Uterus (tissue), 4 donors: ENCODE results near the gene INHBB. TPM values are rescaled to one million over a fixed set of nuclear protein-coding genes. Genes with fewer than 3 reads are reported as not detected.

Experiments used
- DNase-seq, 2 donors: peaks; one replicate each; pipeline ENCODE4 v3.0.0-alpha.2; 2019 to 2020
- H3K27ac ChIP-seq, 2 donors: fragments of 200-600 bp; sonication (generic); 1 replicate in 1 of 2; 2 replicates in 1 of 2; pipeline ENCODE4 v1.5.1; 2016 to 2018
- H3K27me3 ChIP-seq, 2 donors: fragments of 200-600 bp; sonication (generic); one replicate each; pipeline ENCODE4 v1.5.1; 2018 to 2019; ENCODE audit warnings: control low read depth in 1 of 2
- H3K36me3 ChIP-seq, 2 donors: fragments of 200-600 bp; sonication (generic); one replicate each; pipeline ENCODE4 v1.5.1; 2019; ENCODE audit warnings: control low read depth in 1 of 2
- H3K4me1 ChIP-seq, 2 donors: fragments of 200-600 bp; sonication (generic); one replicate each; pipeline ENCODE4 v1.5.1; 2018 to 2019; ENCODE audit warnings: control low read depth in 1 of 2
- H3K4me3 ChIP-seq, 2 donors: fragments of 200-600 bp; sonication (generic); 1 replicate in 1 of 2; 2 replicates in 1 of 2; pipeline ENCODE4 v1.5.1; 2018 to 2019; ENCODE audit warnings: mild to moderate bottlenecking in 1 of 2
- H3K9me3 ChIP-seq, 2 donors: fragments of 200-600 bp; sonication (generic); one replicate each; pipeline ENCODE4 v1.5.1; 2019; ENCODE audit warnings: control low read depth in 1 of 2
- POLR2A ChIP-seq, 2 donors: fragments of 450-650 bp; IDR thresholded peaks; one replicate each; pipeline ENCODE4 v1.6.1; 2016; ENCODE audit warnings: antibody characterized with exemption in 2 of 2, mild to moderate bottlenecking in 1 of 2, moderate library complexity in 1 of 2
- intact Hi-C: fragments of 100-400 bp; cut with DNase I; formaldehyde crosslinking; loops from one replicate; pipeline ENCODE4 v1.15.1; 2023; ENCODE audit warnings: low total_unique reads
- total RNA-seq, 4 donors: library from RNA; depleted of rRNA in 3 of 4; stranded (reverse); fragments of >200 nt in 3 of 4; gene quantifications; one replicate each; pipeline versions ENCODE4 v1.1.0 to v1.2.4, GENCODE V29; 2014 to 2023
- TF ChIP-seq, protein P1 (sequence below), 4 experiments: fragments of 200-600 bp in 2 of 4; fragments of 450-650 bp in 2 of 4; sonication (generic) in 2 of 4; IDR thresholded peaks; one replicate each; pipeline ENCODE4 v1.5.1; 2016 to 2019; ENCODE audit warnings: antibody characterized with exemption in 4 of 4, mild to moderate bottlenecking in 2 of 4, moderate library complexity in 1 of 4
- donor health status: DM: yes; HTN: yes; CAD: no.

Gene INHBB
- total RNA-seq, 4 donors from 2014 or later, result 0.35 to 18.1 (median 4.2) TPM

DNA sequence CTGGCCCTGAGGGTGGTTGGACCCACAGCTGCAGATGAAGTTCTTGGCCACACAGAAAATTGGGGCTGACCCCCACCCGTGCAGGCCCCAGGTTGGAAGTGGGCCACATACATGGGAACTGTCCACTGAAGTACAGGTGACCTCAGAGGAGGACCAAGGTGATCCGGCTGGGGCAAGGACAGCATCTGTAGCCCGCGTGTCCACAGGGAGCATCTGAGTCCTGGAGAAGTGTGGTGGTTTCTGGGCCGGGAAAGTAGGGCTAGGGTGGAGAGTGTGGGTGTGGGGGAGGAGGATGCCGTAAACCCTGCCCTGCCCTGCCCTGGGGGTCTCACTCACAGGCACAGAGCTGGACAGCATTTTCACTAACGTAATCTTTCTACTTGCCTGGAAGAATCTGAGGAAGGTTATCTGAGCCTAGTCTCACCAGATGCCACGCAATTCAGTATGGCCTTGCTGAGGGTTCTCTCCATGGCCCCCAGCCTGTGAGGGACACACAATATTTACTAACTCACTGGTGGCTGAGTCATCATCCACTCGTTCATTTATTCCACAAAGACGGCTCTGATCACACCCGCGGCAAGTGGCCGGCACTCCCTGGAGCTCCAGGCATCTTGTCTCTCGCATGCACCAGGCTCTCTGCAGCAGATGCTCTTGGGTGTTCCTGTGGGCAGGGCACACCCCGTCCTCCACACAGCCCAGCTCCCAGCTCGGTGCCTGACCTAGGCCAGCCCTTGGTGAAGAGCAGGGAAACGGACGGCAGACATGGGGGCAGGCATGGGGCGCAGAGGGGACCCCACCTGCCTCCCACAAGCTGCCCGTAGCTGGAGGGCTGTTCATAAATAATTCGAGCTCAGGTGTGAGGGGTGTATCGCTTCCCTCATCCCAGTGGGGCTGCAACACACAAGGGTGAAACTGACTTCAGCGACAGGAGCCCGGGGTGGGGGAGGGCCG lies 51.2 kb downstream of the INHBB start:
- H3K36me3 ChIP-seq, result no peaks in the 10 kb centered on the region
- no peak overlapping the region for H3K4me3 ChIP-seq
- no peak for DNase-seq
- no peak overlapping the region for H3K27ac ChIP-seq
- H3K9me3 ChIP-seq, result no peaks in the 10 kb centered on the region
- H3K4me1 ChIP-seq, result no peaks in the 10 kb centered on the region
- TF ChIP-seq, protein P1, sequence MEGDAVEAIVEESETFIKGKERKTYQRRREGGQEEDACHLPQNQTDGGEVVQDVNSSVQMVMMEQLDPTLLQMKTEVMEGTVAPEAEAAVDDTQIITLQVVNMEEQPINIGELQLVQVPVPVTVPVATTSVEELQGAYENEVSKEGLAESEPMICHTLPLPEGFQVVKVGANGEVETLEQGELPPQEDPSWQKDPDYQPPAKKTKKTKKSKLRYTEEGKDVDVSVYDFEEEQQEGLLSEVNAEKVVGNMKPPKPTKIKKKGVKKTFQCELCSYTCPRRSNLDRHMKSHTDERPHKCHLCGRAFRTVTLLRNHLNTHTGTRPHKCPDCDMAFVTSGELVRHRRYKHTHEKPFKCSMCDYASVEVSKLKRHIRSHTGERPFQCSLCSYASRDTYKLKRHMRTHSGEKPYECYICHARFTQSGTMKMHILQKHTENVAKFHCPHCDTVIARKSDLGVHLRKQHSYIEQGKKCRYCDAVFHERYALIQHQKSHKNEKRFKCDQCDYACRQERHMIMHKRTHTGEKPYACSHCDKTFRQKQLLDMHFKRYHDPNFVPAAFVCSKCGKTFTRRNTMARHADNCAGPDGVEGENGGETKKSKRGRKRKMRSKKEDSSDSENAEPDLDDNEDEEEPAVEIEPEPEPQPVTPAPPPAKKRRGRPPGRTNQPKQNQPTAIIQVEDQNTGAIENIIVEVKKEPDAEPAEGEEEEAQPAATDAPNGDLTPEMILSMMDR (IDR thresholded peaks at IDR 0.05), result no peak
- no peak for TF ChIP-seq POLR2A (IDR thresholded peaks at IDR 0.05)
- intact Hi-C loops, result no loop called here
- H3K27me3 ChIP-seq, result no peaks in the 10 kb centered on the region

DNA sequence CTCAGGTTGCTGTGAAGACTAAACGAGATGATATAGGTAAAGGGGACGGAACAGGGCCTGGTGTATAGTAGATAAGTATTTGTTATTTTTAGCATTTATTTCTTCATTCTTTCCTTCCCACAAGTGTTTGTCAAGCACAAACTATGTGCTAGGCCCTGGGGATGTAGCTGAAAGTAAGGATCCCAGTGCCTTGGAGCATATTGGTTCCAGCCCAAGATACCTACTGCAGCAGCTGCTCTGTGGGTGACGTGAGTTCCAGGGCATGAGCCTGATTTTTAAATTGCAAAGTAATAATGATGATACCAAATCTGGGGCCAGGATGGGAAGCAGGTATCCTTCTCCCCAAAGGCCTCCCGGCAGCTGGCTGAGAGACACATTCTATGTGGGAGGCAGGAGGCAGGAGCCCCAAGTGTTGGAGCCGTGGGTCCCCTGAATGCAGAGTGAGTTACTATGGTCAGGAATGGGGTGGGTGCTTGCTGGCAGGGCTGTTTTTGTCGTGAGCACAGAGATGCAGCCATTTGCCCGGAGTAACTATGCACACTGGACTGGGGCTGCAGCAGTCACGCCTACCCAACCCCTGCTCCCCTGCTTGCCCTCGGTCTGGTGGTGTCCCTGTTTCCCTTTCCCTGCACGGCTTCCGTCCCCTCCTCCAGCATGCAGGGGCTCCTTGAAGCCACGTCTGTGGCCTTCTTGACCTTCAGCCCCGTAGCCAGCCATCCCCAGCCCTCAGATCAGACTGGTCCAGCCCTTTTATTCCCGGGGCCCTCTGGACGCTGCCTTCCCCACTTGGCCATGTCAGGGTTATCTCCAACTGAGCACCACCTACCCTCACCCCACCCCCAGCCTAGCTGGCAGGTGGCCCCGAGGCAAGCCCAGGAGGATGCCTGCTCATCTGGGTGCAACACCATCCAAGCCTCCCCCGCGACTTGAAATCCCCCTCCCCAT lies 52.4 kb downstream of the INHBB start:
- no peaks in the 10 kb centered on the region for H3K4me1 ChIP-seq
- intact Hi-C loops, result no loop called here
- H3K4me3 ChIP-seq, result no peak overlapping the region
- H3K27ac ChIP-seq, result no peak overlapping the region
- H3K36me3 ChIP-seq, result no peaks in the 10 kb centered on the region
- no peak for DNase-seq
- no peaks in the 10 kb centered on the region for H3K27me3 ChIP-seq
- TF ChIP-seq POLR2A (IDR thresholded peaks at IDR 0.05), result no peak
- TF ChIP-seq, protein P1 (IDR thresholded peaks at IDR 0.05), result no peak
- H3K9me3 ChIP-seq, result no peaks in the 10 kb centered on the region

DNA sequence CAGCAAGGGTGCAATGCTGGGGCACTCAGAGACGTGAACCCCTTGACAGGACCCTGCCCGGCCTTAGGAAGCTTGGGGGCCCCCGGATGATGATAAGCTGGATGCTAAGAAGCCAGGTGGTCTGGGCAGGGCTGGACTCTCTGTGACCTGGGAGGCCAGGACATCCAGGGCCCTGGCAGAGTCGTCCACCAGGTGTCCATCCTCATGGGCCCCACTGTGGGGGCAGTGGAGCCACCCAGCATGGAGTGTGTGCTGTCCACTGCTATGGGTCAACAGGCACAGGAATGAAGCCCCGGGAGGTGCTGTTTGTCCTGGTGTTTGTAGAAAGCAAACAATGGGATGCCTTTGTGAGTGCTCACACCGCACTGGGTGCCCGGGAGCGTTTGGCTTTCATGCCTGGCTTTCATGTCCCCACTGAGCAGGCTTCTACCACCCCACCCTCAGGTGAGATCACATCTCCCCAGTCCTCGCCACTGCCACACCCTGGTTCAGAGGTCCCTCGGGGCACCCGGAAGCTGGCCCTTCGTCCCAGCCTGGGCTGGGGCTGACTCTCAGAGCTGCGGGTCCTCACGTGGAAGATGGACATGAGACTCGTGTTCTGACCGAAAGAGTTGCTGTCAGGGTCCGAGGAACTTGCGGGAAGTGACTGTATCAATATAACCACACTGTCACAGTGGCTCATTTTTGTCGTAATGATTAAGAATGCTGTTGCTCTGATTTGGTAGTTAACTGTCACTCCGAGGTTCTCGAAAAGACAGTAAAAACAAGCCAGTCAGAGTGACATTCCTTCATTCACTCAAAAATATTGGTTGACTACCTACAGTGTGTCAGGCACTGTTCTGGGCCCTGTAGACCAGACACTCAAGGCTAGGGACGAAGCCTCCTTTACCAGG lies 53.3 kb downstream of the INHBB start:
- no peak for TF ChIP-seq POLR2A (IDR thresholded peaks at IDR 0.05)
- TF ChIP-seq, protein P1 (IDR thresholded peaks at IDR 0.05), result no peak
- Histone ChIP-seq H3K9me3 (no peaks in the 10 kb centered on the region), H3K27ac (no peak overlapping the region), H3K4me1 (no peaks in the 10 kb centered on the region), H3K4me3 (no peak overlapping the region), H3K27me3 (no peaks in the 10 kb centered on the region), H3K36me3 (no peaks in the 10 kb centered on the region)
- intact Hi-C loops, result no loop called here
- DNase-seq, result no peak

DNA sequence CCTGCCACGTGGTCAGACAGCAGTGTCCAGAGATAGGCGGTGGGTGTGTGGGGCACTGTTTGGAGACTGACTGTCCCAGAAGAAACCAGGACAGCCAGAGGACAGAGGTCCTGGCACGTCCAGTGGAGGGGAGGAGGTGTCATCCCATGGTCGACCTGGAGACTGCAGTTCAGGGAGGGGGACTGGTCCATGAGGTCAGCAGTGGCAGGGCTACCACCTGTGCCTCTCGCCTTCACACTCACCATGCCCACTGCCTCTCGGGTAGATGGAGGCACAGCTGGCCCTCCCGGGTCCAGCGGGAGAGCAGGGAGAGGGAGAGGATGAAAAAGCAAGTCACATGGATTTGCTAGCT lies 53.9 kb downstream of the INHBB start:
- Histone ChIP-seq H3K27ac (no peak overlapping the region), H3K9me3 (no peaks in the 10 kb centered on the region), H3K4me1 (no peaks in the 10 kb centered on the region), H3K27me3 (no peaks in the 10 kb centered on the region), H3K36me3 (no peaks in the 10 kb centered on the region), H3K4me3 (no peak overlapping the region)
- TF ChIP-seq POLR2A (IDR thresholded peaks at IDR 0.05), result no peak
- TF ChIP-seq, protein P1 (IDR thresholded peaks at IDR 0.05), result no peak
- intact Hi-C loops, result no loop called here
- DNase-seq, result no peak
